GM12872 (cell line): ENCODE data around the gene ARHGAP45.

ENCODE experiments used
- CTCF ChIP-seq: IDR thresholded peaks from 3 replicates; pipeline ENCODE4 v1.5.1; 2011; ENCODE audit warnings: low read depth, mild to moderate bottlenecking, low read length, moderate library complexity; ENCODE audit not compliant: insufficient read depth

ARHGAP45 gene

DNA sequence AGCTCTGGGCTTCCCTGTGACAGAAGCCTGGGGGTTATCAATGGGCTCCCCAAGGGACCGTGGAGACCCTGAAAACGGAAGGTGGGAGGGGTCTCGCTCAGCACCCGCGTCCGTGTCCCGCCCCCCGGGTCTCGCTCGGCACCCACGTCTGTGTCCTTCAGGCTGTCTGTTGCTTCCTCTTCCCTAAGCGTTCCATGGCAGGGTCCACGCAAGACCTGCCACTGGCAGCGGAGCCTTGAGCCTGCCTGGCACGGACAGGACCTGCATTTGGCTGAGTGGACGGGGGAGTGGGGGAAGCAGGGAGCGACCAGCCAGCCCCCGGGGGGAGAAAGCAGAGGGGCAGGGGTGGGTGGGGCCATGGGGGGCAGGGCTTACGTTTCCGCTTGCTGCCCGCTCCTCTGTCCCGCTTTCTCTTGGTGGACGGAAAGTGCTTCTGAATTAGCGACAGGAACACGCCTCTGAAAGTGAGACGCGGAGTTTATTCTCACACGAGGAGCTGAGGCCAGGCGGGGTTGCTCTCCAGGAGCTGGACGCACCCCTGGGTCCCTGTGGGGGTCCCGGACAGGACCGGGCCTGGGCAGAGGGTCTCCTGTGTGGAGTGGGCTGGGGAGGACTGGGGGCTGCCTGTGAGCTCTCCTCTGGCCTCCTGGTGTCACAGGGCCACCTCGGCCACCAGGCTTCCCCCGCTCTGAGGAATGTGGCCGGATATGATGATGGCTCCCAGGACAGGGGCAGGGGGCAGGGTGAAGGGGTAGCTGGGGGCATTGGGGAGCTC lies 48.9 kb downstream of the ARHGAP45 start:
- no peak for TF ChIP-seq CTCF

GRCh38 chr19:1116726-1117581 lies 50.0 kb downstream of the ARHGAP45 start:
- TF ChIP-seq CTCF: no peak

GRCh38 chr19:1117654-1118053 lies 50.7 kb downstream of the ARHGAP45 start:
- TF ChIP-seq CTCF: no peak

GRCh38 chr19:1118999-1119398 lies 52.0 kb downstream of the ARHGAP45 start:
- TF ChIP-seq CTCF: no peak

DNA sequence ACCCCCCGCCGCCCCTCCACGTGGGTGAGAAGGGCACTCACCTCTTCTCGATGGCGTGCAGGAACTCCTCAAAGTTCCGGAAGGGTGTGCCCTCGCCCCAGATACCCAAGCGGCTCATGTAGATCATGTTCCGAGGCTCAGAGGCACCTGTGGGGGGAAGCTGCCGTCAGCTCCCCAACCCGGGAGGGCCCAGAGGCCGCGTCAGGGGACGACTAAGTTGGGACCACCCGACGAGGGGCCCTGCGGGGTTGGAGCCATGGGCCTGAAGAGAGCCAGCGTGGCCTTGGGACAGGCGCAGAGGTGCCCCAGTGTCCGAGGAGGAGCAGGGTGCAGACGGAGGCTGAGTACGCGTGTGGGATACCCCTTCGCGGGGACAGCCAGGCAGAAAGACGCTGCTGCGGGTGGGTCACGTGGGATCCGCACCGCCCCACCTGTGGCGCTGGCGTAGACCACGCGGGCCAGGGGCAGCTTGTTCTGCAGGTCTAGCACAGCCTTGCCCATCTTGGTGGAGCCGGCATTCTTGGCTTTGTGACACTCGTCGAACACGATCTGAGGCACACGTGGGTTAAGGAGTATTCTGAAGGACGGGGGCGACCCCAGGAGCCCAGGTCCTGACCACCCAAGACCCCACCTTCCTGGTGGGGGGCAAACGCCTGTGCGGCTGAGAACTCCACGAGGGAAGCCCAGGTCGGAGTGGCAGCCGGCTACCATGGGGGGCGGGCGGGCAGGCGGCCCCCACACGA lies 52.7 kb downstream of the ARHGAP45 start:
- no peak for TF ChIP-seq CTCF

GRCh38 chr19:1121395-1121794 lies 54.4 kb downstream of the ARHGAP45 start:
- TF ChIP-seq CTCF: no peak
